Sigmoid colon (tissue), 4 donors: ENCODE data around the gene BMERB1.

ENCODE experiments used
- CTCF ChIP-seq, 4 experiments: fragments of 450-650 bp in 3 of 4; fragments of 200-600 bp in 1 of 4; IDR thresholded peaks; one replicate each; pipeline ENCODE4 v1.5.1; 2016 to 2019; ENCODE audit warnings: antibody characterized with exemption in 4 of 4, mild to moderate bottlenecking in 3 of 4, moderate library complexity in 2 of 4
- EP300 ChIP-seq, 4 donors: sonication (generic); formaldehyde crosslinking; IDR thresholded peaks; one replicate each; pipeline ENCODE4 v1.6.1; 2017; ENCODE audit warnings: antibody characterized with exemption in 4 of 4
- POLR2A ChIP-seq, 2 donors: fragments of 450-650 bp; IDR thresholded peaks; one replicate each; pipeline ENCODE4 v1.6.1; 2016; ENCODE audit warnings: antibody characterized with exemption in 2 of 2, mild to moderate bottlenecking in 2 of 2, moderate library complexity in 2 of 2
- POLR2AphosphoS5 ChIP-seq, 4 donors: sonication (generic); formaldehyde crosslinking; IDR thresholded peaks; one replicate each; pipeline ENCODE4 v1.6.1; 2017; ENCODE audit warnings: antibody characterized with exemption in 4 of 4

GRCh38 chr16:15399317-15399716 lies 35.1 kb upstream of the BMERB1 start:
- TF ChIP-seq CTCF (IDR thresholded peaks at IDR 0.05) (no peak), POLR2A (IDR thresholded peaks at IDR 0.05) (no peak), EP300 (IDR thresholded peaks at IDR 0.05) (no peak), POLR2AphosphoS5 (IDR thresholded peaks at IDR 0.05) (no peak)
